ES-I3 (cell line): Measurements from ENCODE around the gene SMIM32.

ENCODE experiments used
- H3K36me3 ChIP-seq: 2 replicates; pipeline ENCODE4 v1.6.1; 2013; ENCODE audit warnings: mild to moderate bottlenecking, low read length, control low read depth, moderate library complexity; ENCODE audit not compliant: insufficient read depth
- H3K4me1 ChIP-seq: 2 replicates; pipeline ENCODE4 v1.6.1; 2013; ENCODE audit warnings: mild to moderate bottlenecking, control low read depth, low read length; ENCODE audit not compliant: insufficient read depth
- H3K9ac ChIP-seq: 2 replicates; pipeline ENCODE4 v1.6.1; 2013; ENCODE audit warnings: low read depth, mild to moderate bottlenecking, low read length, moderate library complexity
- H3K9me3 ChIP-seq: 2 replicates; pipeline ENCODE4 v1.6.1; 2013; ENCODE audit warnings: mild to moderate bottlenecking, low read length, moderate library complexity; ENCODE audit not compliant: control insufficient read depth, insufficient read depth

Gene SMIM32

DNA sequence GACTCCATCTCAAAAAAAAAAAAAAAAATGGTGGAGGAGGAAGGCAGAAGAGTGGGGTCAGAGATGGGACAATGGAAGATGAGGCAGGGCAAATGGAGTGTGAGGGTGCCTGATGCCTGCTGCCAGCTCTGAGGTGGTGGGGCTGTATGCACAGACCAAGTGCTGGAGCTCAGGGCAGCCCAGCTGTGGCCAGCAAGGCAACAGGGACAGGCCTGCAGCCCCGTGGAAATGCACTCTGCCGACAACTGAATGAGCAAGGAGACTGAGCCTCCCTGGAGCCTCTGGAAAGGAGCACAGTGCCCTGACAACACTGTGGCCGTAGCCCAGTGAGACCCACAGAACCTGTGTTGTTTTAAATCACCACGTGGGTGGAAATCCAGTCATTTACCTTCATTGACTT lies 22.9 kb upstream of the SMIM32 start:
- Histone ChIP-seq H3K4me1 (no peaks in the 10 kb centered on the region), H3K9ac (no peak overlapping the region), H3K36me3 (no peaks in the 10 kb centered on the region), H3K9me3 (no peaks in the 10 kb centered on the region)

DNA sequence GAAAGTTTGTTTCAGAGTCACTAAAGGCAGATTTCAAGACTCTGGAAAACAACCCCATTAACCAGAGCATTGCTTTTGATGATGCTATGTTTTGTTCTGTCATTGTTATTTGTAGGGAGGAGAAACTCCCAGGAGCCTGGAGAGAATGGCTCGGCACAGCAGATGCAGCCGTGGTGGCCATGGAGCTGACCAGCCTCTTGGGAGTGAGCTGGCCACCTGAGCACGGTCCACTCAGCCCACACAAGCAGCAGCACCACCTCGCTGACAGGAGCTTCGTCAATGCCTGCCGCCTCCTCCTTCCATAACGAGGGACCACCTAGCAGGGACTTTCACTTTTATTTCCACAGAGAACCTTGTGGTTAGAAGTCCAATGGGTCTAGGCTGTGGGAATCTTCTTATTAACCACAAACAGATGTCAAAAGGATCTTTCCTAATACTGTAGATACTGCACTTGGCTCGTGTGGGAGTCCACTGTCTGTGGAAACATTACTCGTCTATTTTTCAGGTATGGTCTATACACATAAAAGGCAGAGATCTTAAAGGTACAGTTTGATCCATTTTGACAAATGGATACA lies 21.0 kb upstream of the SMIM32 start:
- Histone ChIP-seq H3K9me3 (no peaks in the 10 kb centered on the region), H3K9ac (no peak overlapping the region), H3K4me1 (no peaks in the 10 kb centered on the region), H3K36me3 (no peaks in the 10 kb centered on the region)

GRCh38 chr5:136212252-136212721 lies 19.3 kb upstream of the SMIM32 start:
- no peaks in the 10 kb centered on the region for H3K4me1 ChIP-seq
- H3K36me3 ChIP-seq = no peaks in the 10 kb centered on the region
- no peak overlapping the region for H3K9ac ChIP-seq
- H3K9me3 ChIP-seq = no peaks in the 10 kb centered on the region

DNA sequence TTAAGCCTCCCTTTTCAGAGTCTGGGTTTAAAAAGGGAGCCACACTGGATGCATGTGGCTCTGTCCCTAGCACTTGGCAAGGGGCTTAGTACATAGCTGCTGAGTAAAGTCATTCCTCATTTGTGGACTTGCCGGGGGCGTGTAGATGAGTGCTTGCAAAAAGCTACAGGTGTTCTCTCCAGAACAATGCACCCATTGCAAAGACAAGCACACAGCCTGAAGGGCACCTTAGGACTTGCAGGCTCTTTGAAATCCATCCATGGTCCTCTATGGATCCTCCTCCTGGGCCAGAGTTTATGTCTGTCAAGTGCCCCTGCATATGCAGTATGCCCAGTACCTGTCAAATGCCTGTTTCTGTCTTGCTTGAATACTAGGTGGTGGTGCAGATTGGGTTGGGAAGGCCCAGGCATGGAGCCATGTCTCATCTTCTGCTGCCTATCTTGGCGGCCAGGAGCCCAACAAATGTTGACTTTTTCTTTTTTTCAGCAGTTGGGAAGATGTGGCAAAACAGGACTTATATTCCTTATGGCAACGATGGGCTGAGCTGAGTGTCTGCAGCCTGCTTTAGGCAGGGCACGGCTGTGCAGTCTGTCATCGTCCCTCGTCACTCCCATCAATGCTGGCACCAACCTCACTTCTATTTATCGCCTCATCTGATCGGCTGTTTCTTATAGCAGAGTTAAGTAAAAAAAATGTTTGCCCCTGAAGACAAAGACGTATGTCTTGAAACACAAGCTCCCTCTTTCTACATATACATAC lies 18.5 kb upstream of the SMIM32 start:
- Histone ChIP-seq H3K4me1 (no peaks in the 10 kb centered on the region), H3K36me3 (no peaks in the 10 kb centered on the region), H3K9ac (no peak overlapping the region), H3K9me3 (no peaks in the 10 kb centered on the region)

GRCh38 chr5:136210259-136210658 lies 17.3 kb upstream of the SMIM32 start:
- H3K36me3 ChIP-seq = no peaks in the 10 kb centered on the region

DNA sequence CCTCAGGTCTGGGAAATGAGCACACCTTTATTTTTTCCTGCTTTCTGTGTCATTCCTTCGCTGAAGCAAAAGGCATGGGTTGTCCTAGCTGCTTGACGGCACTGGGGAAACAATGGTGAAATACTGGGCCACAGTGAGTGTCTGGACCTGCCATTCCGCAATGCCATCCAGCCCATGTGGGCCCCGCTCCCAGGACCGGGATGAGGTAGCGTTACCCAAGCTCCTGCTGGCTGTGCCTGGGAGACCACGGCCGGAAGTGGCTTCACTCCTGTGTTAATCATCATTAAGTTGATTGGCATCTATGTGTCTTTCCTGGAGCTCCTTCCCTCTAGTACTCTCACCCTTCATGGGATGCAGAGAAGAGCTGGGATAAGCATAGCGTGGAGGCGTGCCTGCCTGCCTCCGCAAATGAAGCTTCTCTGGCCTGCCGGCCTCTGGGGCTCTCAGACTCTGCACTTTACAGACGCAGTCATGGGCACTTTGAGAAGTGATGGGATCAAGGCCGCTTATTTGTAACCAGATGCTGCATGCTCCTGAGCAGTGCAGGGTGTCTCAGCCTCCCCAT lies 16.5 kb upstream of the SMIM32 start:
- no peak overlapping the region for H3K9ac ChIP-seq
- H3K36me3 ChIP-seq = no peaks in the 10 kb centered on the region
- no peaks in the 10 kb centered on the region for H3K4me1 ChIP-seq
- H3K9me3 ChIP-seq = no peaks in the 10 kb centered on the region

More at GRCh38 chr5:136210259-136210658, 17.3 kb upstream of the SMIM32 start:
- no peaks in the 10 kb centered on the region for H3K9me3 ChIP-seq
- no peaks in the 10 kb centered on the region for H3K4me1 ChIP-seq
- no peak overlapping the region for H3K9ac ChIP-seq

GRCh38 chr5:136208916-136209315 lies 16.0 kb upstream of the SMIM32 start:
- Histone ChIP-seq H3K9me3 (no peaks in the 10 kb centered on the region), H3K4me1 (no peaks in the 10 kb centered on the region), H3K36me3 (no peaks in the 10 kb centered on the region), H3K9ac (no peak overlapping the region)

DNA sequence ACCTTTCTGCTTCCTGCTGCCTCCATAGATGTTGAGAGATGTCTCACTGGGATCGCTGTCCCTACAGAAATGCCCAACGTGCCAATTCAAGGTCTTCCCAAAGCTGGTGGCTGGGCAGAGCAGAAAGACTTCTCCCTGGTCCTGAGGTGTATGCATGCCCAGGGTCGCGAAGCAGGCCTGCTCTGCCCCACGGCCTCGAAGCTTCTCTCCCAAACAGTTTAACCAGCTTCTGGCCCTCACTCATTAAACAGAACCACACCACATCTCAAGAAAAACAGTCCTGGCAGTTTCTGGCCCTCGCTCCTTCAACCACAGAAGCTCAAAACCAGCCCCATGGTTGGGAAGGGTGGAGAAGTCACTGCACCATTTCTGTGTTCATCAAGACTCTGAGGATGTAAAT lies 14.7 kb upstream of the SMIM32 start:
- H3K9ac ChIP-seq = no peak overlapping the region
- H3K36me3 ChIP-seq = no peaks in the 10 kb centered on the region
- no peaks in the 10 kb centered on the region for H3K9me3 ChIP-seq
- peaks cover 4% of the 10 kb centered on the region; the same call in 1 of the 2 replicates for H3K4me1 ChIP-seq

DNA sequence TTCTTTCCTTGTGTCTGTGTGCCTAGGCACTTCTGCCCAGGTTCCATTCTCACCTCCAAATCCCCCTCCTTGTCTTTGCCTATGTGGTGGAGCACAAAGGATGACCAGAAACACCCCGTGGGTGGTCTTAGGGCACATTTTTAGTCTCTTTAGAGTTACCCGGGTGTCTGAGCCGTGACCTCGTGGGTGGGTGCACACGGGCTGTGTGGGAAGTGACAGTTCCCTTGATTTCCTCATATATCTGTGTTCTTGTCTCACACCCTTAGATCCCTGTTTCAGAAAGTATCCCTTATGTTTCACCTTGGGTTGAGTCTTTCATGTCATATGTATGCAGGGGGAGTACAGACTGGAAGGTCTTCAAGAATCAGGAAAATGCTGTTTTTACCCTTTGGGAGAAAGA lies 13.4 kb upstream of the SMIM32 start:
- Histone ChIP-seq H3K9ac (no peak overlapping the region), H3K4me1 (peaks cover 4% of the 10 kb centered on the region; the same call in 1 of the 2 replicates), H3K36me3 (no peaks in the 10 kb centered on the region), H3K9me3 (no peaks in the 10 kb centered on the region)

DNA sequence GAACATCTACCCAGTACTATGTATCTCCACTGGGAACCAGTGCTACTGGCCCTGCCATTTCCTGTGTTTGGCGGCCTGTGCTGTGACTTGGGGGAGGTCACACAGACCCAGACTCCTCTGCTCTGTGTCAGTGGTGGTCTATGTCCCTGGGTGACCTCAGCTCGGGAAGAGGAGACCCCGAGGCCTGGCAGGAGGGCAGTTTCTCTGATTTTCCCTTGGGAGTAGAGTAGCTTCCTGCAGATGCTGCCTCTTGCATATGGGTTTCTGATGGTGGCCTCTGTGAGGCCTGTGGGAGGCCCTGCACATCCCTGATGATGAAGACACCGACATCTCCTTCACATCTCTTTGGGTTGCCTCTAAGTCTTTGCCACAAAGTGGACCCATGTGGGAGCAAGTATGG lies 13.0 kb upstream of the SMIM32 start:
- H3K36me3 ChIP-seq = no peaks in the 10 kb centered on the region
- no peak overlapping the region for H3K9ac ChIP-seq
- peaks cover 4% of the 10 kb centered on the region; the same call in 1 of the 2 replicates for H3K4me1 ChIP-seq
- no peaks in the 10 kb centered on the region for H3K9me3 ChIP-seq

GRCh38 chr5:136205061-136205702 lies 12.2 kb upstream of the SMIM32 start:
- H3K9ac ChIP-seq = no peak overlapping the region
- no peaks in the 10 kb centered on the region for H3K9me3 ChIP-seq
- H3K36me3 ChIP-seq = no peaks in the 10 kb centered on the region
- H3K4me1 ChIP-seq = peaks cover 4% of the 10 kb centered on the region; the same call in 1 of the 2 replicates

DNA sequence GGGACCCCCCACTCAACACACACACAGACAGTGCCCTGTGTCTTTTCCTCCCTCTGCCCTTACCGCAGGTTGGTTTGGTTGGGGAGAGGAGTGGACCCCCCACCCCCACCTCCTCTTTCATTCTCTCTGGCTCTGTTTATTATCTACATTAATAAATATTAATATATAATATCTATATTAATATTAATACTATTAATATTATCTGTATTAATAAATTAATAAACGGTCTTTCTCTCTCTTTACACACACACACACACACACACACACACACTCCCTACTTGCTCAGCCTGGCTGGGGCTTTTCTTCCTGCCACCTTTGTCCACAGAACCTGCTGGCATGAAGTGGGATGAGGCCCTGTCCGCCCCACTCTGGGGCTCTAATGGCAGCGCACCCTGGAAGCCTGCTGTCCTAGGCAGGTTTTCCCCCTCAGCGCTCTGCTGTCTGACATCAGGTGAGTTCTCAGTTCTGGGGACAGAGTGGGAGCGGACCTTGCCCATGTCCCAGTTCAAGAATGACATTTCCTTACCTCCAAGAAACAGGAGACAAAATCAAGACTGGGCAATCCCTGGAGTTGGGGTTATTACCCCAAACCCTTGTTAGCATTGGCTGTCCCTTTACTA lies 10.5 kb upstream of the SMIM32 start:
- H3K9ac ChIP-seq = peak overlapping the region; percentile 29; the same call in 1 of the 2 replicates
- no peaks in the 10 kb centered on the region for H3K9me3 ChIP-seq
- H3K36me3 ChIP-seq = no peaks in the 10 kb centered on the region
- peaks cover 4% of the 10 kb centered on the region; the same call in 1 of the 2 replicates for H3K4me1 ChIP-seq

DNA sequence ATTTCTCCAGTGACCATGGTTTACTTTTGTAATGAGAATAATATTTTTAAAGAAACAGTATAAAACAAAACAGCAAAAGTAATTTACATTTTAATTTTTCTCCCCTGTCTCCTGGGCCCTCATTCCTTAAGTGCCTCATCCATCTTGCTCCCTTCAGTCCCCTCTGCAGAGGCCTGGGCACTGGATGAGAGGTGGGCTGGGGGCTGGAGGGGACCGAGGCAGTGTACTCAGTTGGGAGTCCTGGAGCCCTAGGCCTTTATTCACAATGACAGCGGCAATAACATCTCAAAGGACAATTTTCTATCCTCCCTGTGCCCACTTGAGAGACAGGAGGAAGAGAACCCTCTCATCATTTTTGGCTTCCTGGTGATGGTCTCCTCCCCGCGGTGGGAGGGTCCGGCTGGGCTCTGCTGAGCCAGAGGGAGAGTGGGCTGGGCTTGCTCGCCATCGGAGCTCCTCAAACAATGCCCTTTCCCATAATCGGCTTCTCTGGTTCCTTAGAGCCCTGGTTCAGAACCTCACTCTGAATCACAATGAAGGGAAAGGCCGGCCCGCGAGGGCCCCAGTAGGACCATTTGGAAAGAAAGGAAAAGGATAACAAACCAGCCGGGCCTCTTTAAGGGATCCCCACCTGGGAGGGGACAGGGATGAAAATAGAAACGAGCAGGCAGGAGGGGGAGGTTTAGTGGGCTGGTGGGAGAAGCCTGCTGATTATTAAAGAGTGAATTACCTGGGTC lies 9.7 kb upstream of the SMIM32 start:
- H3K36me3 ChIP-seq = no peaks in the 10 kb centered on the region
- H3K9ac ChIP-seq = peak overlapping the region; percentile 29; the same call in 1 of the 2 replicates
- peaks cover 4% of the 10 kb centered on the region; the same call in 1 of the 2 replicates for H3K4me1 ChIP-seq
- H3K9me3 ChIP-seq = no peaks in the 10 kb centered on the region
